ENCODE data around the gene RERG. TPM values are rescaled to one million over a fixed set of nuclear protein-coding genes. Genes with fewer than 3 reads are reported as not detected.

RERG gene
- total and polyA plus RNA-seq, 7 donors, result 1.6 to 3.1 (median 2.3) TPM

- 88 to 93% (median 93%) methylated on average over 1 of the region's 1 CpG for WGBS, 3 donors
- Histone ChIP-seq H3K4me3 (no peak overlapping the region), H3K4me1 (no peaks in the 10 kb centered on the region), H3K27ac (no peak overlapping the region), H3K36me3 (ENCODE audit: insufficient read depth in 1 of 2, low read depth in 1 of 2) (no peaks in the 10 kb centered on the region), H3K9me3 (no peaks in the 10 kb centered on the region), H3K27me3 (ENCODE audit: insufficient read depth in 3 of 3, low read length in 2 of 3) (no peaks in the 10 kb centered on the region)
- ATAC-seq, result no peak
- no peak for DNase-seq
- intact Hi-C loops (cut with DNase I), result no loop called here
- TF ChIP-seq CTCF (IDR thresholded peaks at IDR 0.05), result no peak
Measured at GRCh38 chr12:15074351-15074750, 146.9 kb downstream of the RERG start.

- Histone ChIP-seq H3K36me3 (ENCODE audit: insufficient read depth in 1 of 2, low read depth in 1 of 2) (no peaks in the 10 kb centered on the region), H3K27ac (no peak overlapping the region), H3K9me3 (no peaks in the 10 kb centered on the region), H3K27me3 (ENCODE audit: insufficient read depth in 3 of 3, low read length in 2 of 3) (no peaks in the 10 kb centered on the region), H3K4me3 (no peak overlapping the region), H3K4me1 (no peaks in the 10 kb centered on the region)
- DNase-seq (no peak), ATAC-seq (no peak)
- intact Hi-C loops (cut with DNase I), result no loop called here
- TF ChIP-seq CTCF (IDR thresholded peaks at IDR 0.05), result no peak
- WGBS, 3 donors, result 95 to 97% (median 96%) methylated on average over 1 of the region's 1 CpG
Measured at GRCh38 chr12:15059123-15059522, 162.1 kb downstream of the RERG start.

Other genes starting within 250 kb of the RERG start
- not detected for gene PDE6H, start 248.4 kb downstream of the RERG start, total RNA-seq
- gene PDE6H, start 248.4 kb downstream of the RERG start, polyA plus RNA-seq, result not detected
- 1 to 10 TPM in 1 of 4 donors, under 1 TPM in 3; 0.23 to 2.3 (median 0.75) TPM for gene PTPRO, start 101.1 kb upstream of the RERG start, total RNA-seq
- gene PTPRO, start 101.1 kb upstream of the RERG start, polyA plus RNA-seq, result under 1 TPM; 0.21 to 0.45 (median 0.29) TPM

All from psoas muscle (tissue), 8 donors.